RWPE1 (cell line): Measurements from ENCODE around the gene KMT2B.
"Not testable (repeated sequence)": the region's sequence is repeated elsewhere in the genome, so short reads cannot be mapped to it uniquely, and the experiment has no call there.

Experiments
- CTCF ChIA-PET: fragments of 350-600 bp; sonication (Branson Sonifier 250); formaldehyde crosslinking; extraction: SDS; loops from one replicate; lab custom pipeline; 2021; lab: Yijun Ruan, JAX
- POLR2A ChIA-PET: fragments of 400-600 bp; formaldehyde crosslinking; extraction: SDS; loops from one replicate; lab custom pipeline; 2020; ENCODE audit warnings: antibody characterized with exemption; ENCODE audit not compliant: low non-redundant PET; lab: Yijun Ruan, JAX
- DNase-seq: peaks from one replicate; pipeline ENCODE4 v3.0.0; 2012; ENCODE audit warnings: low spot score
- H3K27ac ChIP-seq: fragments of 450-650 bp; 2 replicates; pipeline ENCODE4 v1.5.1; 2017
- CTCF ChIP-seq: fragments of 450-650 bp; conservative IDR thresholded peaks from 2 replicates; pipeline ENCODE4 v1.5.1; 2017; ENCODE audit warnings: low read depth, mild to moderate bottlenecking

KMT2B gene

GRCh38 chr19:35723671-35724070, 5.9 kb downstream of the KMT2B start:
- TF ChIP-seq CTCF: no peak
- ChIA-PET POLR2A (no interaction called here), CTCF (no interaction called here)
- H3K27ac ChIP-seq: no peak overlapping the region
- no peak for DNase-seq

- H3K27ac ChIP-seq, POLR2A ChIA-PET, CTCF ChIA-PET, DNase-seq: not testable (repeated sequence)
Measured at GRCh38 chr19:35724132-35724531, 6.3 kb downstream of the KMT2B start.

GRCh38 chr19:35724560-35724959, 6.8 kb downstream of the KMT2B start:
- POLR2A ChIA-PET: no interaction called here
- CTCF ChIA-PET: no interaction called here
- no peak for TF ChIP-seq CTCF
- no peak overlapping the region for H3K27ac ChIP-seq
- no peak for DNase-seq

GRCh38 chr19:35725216-35725861, 7.5 kb downstream of the KMT2B start:
- CTCF ChIA-PET: no interaction called here

GRCh38 chr19:35727053-35727955, 9.5 kb downstream of the KMT2B start:
- no peak overlapping the region for H3K27ac ChIP-seq
- TF ChIP-seq CTCF: no peak
- DNase-seq: no peak
- POLR2A ChIA-PET: no interaction called here
- CTCF ChIA-PET: interaction anchor here (0.6 kb wide), 1 partner anchor 15 kb away, joined by 3 read pairs; no protein-coding TSS in a partner anchor

More at GRCh38 chr19:35725216-35725861, 7.5 kb downstream of the KMT2B start:
- TF ChIP-seq CTCF: no peak
- POLR2A ChIA-PET: no interaction called here
- no peak overlapping the region for H3K27ac ChIP-seq
- DNase-seq: no peak

- no peak overlapping the region for H3K27ac ChIP-seq
- POLR2A ChIA-PET: no interaction called here
- CTCF ChIA-PET: interaction anchor here (0.6 kb wide), 1 partner anchor 14 kb away, joined by 3 read pairs; no protein-coding TSS in a partner anchor
- TF ChIP-seq CTCF: no peak
- DNase-seq: no peak
Measured at GRCh38 chr19:35727956-35728706, 10.3 kb downstream of the KMT2B start.
